Measurements from ENCODE around the gene RPL22.

DNA sequence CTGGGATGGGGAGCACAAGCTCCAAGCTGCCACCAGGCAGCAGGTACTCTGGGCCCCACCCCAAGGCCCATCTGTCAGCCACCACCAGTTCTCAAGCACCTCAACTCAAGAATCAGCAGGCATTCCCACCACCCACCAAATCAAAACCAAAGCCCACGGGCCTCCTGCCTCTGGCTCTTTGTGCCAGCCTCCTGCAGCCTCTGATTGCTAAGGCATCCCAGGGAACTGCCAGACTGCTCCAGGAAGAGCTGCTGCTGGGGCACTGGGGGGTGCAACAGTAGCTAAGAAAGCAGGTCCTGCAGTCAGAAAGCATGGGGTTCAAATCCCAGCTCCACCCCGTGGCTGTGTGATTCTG is 54.0 kb downstream of the RPL22 start:
- TF ChIP-seq, protein P1, sequence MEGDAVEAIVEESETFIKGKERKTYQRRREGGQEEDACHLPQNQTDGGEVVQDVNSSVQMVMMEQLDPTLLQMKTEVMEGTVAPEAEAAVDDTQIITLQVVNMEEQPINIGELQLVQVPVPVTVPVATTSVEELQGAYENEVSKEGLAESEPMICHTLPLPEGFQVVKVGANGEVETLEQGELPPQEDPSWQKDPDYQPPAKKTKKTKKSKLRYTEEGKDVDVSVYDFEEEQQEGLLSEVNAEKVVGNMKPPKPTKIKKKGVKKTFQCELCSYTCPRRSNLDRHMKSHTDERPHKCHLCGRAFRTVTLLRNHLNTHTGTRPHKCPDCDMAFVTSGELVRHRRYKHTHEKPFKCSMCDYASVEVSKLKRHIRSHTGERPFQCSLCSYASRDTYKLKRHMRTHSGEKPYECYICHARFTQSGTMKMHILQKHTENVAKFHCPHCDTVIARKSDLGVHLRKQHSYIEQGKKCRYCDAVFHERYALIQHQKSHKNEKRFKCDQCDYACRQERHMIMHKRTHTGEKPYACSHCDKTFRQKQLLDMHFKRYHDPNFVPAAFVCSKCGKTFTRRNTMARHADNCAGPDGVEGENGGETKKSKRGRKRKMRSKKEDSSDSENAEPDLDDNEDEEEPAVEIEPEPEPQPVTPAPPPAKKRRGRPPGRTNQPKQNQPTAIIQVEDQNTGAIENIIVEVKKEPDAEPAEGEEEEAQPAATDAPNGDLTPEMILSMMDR (conservative IDR thresholded peaks at IDR 0.05; ENCODE audit: low read depth, low read length) = no peak
- TF ChIP-seq SMC3 (IDR thresholded peaks at IDR 0.05; ENCODE audit: low read depth, low read length) = no peak
- no peak for TF ChIP-seq POLR2A (IDR thresholded peaks at IDR 0.05; ENCODE audit: low read depth, low read length)
- TF ChIP-seq RAD21 (IDR thresholded peaks at IDR 0.05; ENCODE audit: low read length) = no peak
- no peak for TF ChIP-seq CEBPB (IDR thresholded peaks at IDR 0.05; ENCODE audit: low read depth, low read length)
- TF ChIP-seq, protein P2, sequence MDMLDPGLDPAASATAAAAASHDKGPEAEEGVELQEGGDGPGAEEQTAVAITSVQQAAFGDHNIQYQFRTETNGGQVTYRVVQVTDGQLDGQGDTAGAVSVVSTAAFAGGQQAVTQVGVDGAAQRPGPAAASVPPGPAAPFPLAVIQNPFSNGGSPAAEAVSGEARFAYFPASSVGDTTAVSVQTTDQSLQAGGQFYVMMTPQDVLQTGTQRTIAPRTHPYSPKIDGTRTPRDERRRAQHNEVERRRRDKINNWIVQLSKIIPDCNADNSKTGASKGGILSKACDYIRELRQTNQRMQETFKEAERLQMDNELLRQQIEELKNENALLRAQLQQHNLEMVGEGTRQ (IDR thresholded peaks at IDR 0.05; ENCODE audit: low read depth, low read length) = no peak

Data from IMR-90 (cell line).